H1 (cell line): ENCODE data around the gene PRDX2. TPM values are rescaled to one million over a fixed set of nuclear protein-coding genes. Genes with fewer than 3 reads are reported as not detected.

Experiments used
- ATF2 ChIP-seq: IDR thresholded peaks from 2 replicates; pipeline ENCODE4 v1.6.1; 2012; ENCODE audit warnings: low read length, inconsistent platforms
- CHD7 ChIP-seq: fragments of 300-600 bp; sonication (generic); IDR thresholded peaks from 2 replicates; pipeline ENCODE4 v1.7.1; 2012; ENCODE audit warnings: low read length, moderate library complexity, mild to moderate bottlenecking, inconsistent platforms; ENCODE audit not compliant: insufficient replicate concordance
- EGR1 ChIP-seq: IDR thresholded peaks from 2 replicates; pipeline ENCODE4 v1.6.1; 2011; ENCODE audit warnings: low read depth, low read length, borderline replicate concordance
- EP300 ChIP-seq, 2 experiments: IDR thresholded peaks; 1 replicate in 1 of 2; 2 replicates in 1 of 2; pipeline ENCODE4 v1.6.1; 2011 to 2012; ENCODE audit warnings: low read depth in 2 of 2, low read length in 2 of 2, mild to moderate bottlenecking in 2 of 2, borderline replicate concordance in 1 of 2, inconsistent platforms in 1 of 2, moderate library complexity in 1 of 2
- PHF8 ChIP-seq: fragments of 200-600 bp; sonication (generic); conservative IDR thresholded peaks from 2 replicates; pipeline ENCODE4 v1.7.1; 2012; ENCODE audit warnings: low read depth, mild to moderate bottlenecking, inconsistent platforms, low read length, moderate library complexity
- RFX5 ChIP-seq: IDR thresholded peaks from 2 replicates; pipeline ENCODE4 v1.6.1; 2011; ENCODE audit warnings: low read depth, low read length, improper control_type of control experiment, borderline replicate concordance
- SIRT6 ChIP-seq: IDR thresholded peaks from one replicate; pipeline ENCODE4 v1.7.1; 2012; ENCODE audit warnings: low read length, inconsistent platforms
- polyA plus RNA-seq, 7 experiments: library from polyadenylated mRNA; depleted of rRNA in 3 of 7; stranded (reverse) in 5 of 7; unstranded in 2 of 7; fragments of >200 nt in 5 of 7; fragments of 200-250 nt in 2 of 7; gene quantifications; 1 replicate in 5 of 7; 2 replicates in 1 of 7; 4 replicates in 1 of 7; pipeline versions ENCODE4 v1.2.1 to v1.2.3, GENCODE V29; 2011 to 2013; ENCODE audit warnings: missing spikeins in 2 of 7, mixed read lengths in 2 of 7
- total RNA-seq: library from RNA; stranded (reverse); fragmentation: NEBNext Ultra II Directional; extraction: Animal tissue kit (Norgen Biotek cat#: 25700); gene quantifications from 2 replicates; pipeline ENCODE4 v1.2.1, GENCODE V29; 2021

The PRDX2 gene
- total and polyA plus RNA-seq, 2 of the 8 experiments (the other 6 are each of a cell fraction or from before 2014, with no cell fraction given): 380 to 748 TPM

- TF ChIP-seq CHD7: no peak
- TF ChIP-seq EGR1: no peak
- TF ChIP-seq PHF8: no peak
- TF ChIP-seq ATF2: peak; percentile 67
- TF ChIP-seq RFX5: no peak
- TF ChIP-seq SIRT6: no peak
- TF ChIP-seq EP300 (IDR thresholded peaks at IDR 0.05; ENCODE audit: borderline replicate concordance in 1 of 2, low read depth in 2 of 2, low read length in 2 of 2): no peak
These were observed 5.2 kb downstream of the PRDX2 start (continued) for GRCh38 chr19:12796146-12797071.
